DND-41 (cell line): ENCODE measurements around the gene GPR132.

Source experiments
- ATAC-seq: fragments of 200-7000 bp; cut with Tn5 transposase; 3 replicates; pipeline ENCODE4 v1.9.1; 2021; ENCODE audit warnings: low read depth; ENCODE audit not compliant: insufficient read depth
- DNase-seq: peaks from one replicate; pipeline ENCODE4 v3.0.0-alpha.2; 2020
- H2AFZ ChIP-seq: 2 replicates; pipeline ENCODE4 v1.6.0; 2012; ENCODE audit warnings: low read depth, low read length
- H3K27ac ChIP-seq: 2 replicates; pipeline ENCODE4 v1.5.1; 2012; ENCODE audit warnings: low read length, inconsistent platforms
- H3K27me3 ChIP-seq: fragments of 200-600 bp; sonication (generic); 2 replicates; pipeline ENCODE4 v1.6.0; 2012; ENCODE audit warnings: low read length, mild to moderate bottlenecking, inconsistent platforms; ENCODE audit not compliant: insufficient read depth, poor library complexity
- H3K36me3 ChIP-seq: 2 replicates; pipeline ENCODE4 v1.5.1; 2012; ENCODE audit warnings: low read length, inconsistent platforms; ENCODE audit not compliant: insufficient read depth
- H3K4me1 ChIP-seq: 2 replicates; pipeline ENCODE4 v1.5.1; 2012; ENCODE audit warnings: mild to moderate bottlenecking, low read length; ENCODE audit not compliant: insufficient read depth
- H3K4me2 ChIP-seq: 2 replicates; pipeline ENCODE4 v1.6.0; 2012; ENCODE audit warnings: mild to moderate bottlenecking, moderate library complexity, low read length, inconsistent platforms; ENCODE audit not compliant: insufficient read depth
- H3K4me3 ChIP-seq, 2 experiments: fragments of 200-600 bp in 1 of 2; shearing (Covaris generic) in 1 of 2; 2 replicates each; pipeline ENCODE4 v1.5.1; 2012 to 2016; ENCODE audit warnings: inconsistent platforms in 2 of 2, low read length in 2 of 2, mild to moderate bottlenecking in 2 of 2, low read depth in 1 of 2, moderate library complexity in 1 of 2
- H3K79me2 ChIP-seq: 2 replicates; pipeline ENCODE4 v1.6.0; 2012; ENCODE audit warnings: low read length, inconsistent platforms; ENCODE audit not compliant: insufficient read depth
- H3K9ac ChIP-seq: 2 replicates; pipeline ENCODE4 v1.6.0; 2012; ENCODE audit warnings: low read depth, mild to moderate bottlenecking, inconsistent platforms, low read length, moderate library complexity
- H3K9me3 ChIP-seq: 2 replicates; pipeline ENCODE4 v1.5.1; 2012; ENCODE audit warnings: low read length, moderate library complexity, mild to moderate bottlenecking, inconsistent platforms; ENCODE audit not compliant: insufficient read depth, severe bottlenecking
- H4K20me1 ChIP-seq: 2 replicates; pipeline ENCODE4 v1.6.0; 2012; ENCODE audit warnings: low read length; ENCODE audit not compliant: insufficient read depth
- EZH2 ChIP-seq: IDR thresholded peaks from 3 replicates; pipeline ENCODE4 v1.6.1; 2012; ENCODE audit warnings: borderline replicate concordance, low read depth, mild to moderate bottlenecking, moderate library complexity, low read length, inconsistent platforms; ENCODE audit not compliant: severe bottlenecking
- TF ChIP-seq, protein P1 (sequence below): IDR thresholded peaks from 2 replicates; pipeline ENCODE4 v1.5.1; 2012; ENCODE audit warnings: borderline replicate concordance, low read length, moderate library complexity, mild to moderate bottlenecking; ENCODE audit not compliant: poor library complexity, severe bottlenecking; ENCODE audit errors: extremely low read depth

Gene GPR132

GRCh38 chr14:105093038-105093430 is 27.8 kb upstream of the GPR132 start:
- peak; percentile 78 for DNase-seq
- peak overlapping the region; percentile 98 for H3K4me2 ChIP-seq
- peak overlapping the region; percentile 60 for H3K27ac ChIP-seq
- no peaks in the 10 kb centered on the region for H3K36me3 ChIP-seq
- H3K9ac ChIP-seq: peak overlapping the region; percentile 80
- no peak for TF ChIP-seq EZH2
- TF ChIP-seq, protein P1, sequence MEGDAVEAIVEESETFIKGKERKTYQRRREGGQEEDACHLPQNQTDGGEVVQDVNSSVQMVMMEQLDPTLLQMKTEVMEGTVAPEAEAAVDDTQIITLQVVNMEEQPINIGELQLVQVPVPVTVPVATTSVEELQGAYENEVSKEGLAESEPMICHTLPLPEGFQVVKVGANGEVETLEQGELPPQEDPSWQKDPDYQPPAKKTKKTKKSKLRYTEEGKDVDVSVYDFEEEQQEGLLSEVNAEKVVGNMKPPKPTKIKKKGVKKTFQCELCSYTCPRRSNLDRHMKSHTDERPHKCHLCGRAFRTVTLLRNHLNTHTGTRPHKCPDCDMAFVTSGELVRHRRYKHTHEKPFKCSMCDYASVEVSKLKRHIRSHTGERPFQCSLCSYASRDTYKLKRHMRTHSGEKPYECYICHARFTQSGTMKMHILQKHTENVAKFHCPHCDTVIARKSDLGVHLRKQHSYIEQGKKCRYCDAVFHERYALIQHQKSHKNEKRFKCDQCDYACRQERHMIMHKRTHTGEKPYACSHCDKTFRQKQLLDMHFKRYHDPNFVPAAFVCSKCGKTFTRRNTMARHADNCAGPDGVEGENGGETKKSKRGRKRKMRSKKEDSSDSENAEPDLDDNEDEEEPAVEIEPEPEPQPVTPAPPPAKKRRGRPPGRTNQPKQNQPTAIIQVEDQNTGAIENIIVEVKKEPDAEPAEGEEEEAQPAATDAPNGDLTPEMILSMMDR: no peak
- peaks cover 26% of the 10 kb centered on the region for H3K4me1 ChIP-seq
- ATAC-seq: peak; percentile 57
- H3K27me3 ChIP-seq: no peaks in the 10 kb centered on the region
- no peaks in the 10 kb centered on the region for H3K79me2 ChIP-seq
- no peaks in the 10 kb centered on the region for H3K9me3 ChIP-seq
- H3K4me3 ChIP-seq: peak overlapping the region in 1 of 2 experiments; percentile 77; a peak in 3 of 4 replicates
- peaks cover 4% of the 10 kb centered on the region; the same call in 1 of the 2 replicates for H4K20me1 ChIP-seq
- peak overlapping the region; percentile 89 for H2AFZ ChIP-seq

- Histone ChIP-seq H3K9me3 (no peaks in the 10 kb centered on the region), H3K27ac (peak overlapping the region; percentile 60), H3K27me3 (no peaks in the 10 kb centered on the region), H3K4me3 (peak overlapping the region in 1 of 2 experiments; percentile 77; a peak in 3 of 4 replicates), H3K79me2 (no peaks in the 10 kb centered on the region), H3K36me3 (no peaks in the 10 kb centered on the region), H4K20me1 (peaks cover 4% of the 10 kb centered on the region), H3K4me1 (peaks cover 26% of the 10 kb centered on the region), H3K9ac (peak overlapping the region; percentile 80), H3K4me2 (peak overlapping the region; percentile 98), H2AFZ (peak overlapping the region; percentile 89)
- no peak for TF ChIP-seq EZH2
- TF ChIP-seq, protein P1: no peak
- DNase-seq (no peak), ATAC-seq (no peak)
Measured at GRCh38 chr14:105092171-105093037, 27.2 kb upstream of the GPR132 start.

GRCh38 chr14:105091517-105092170 is 26.4 kb upstream of the GPR132 start:
- Histone ChIP-seq H3K79me2 (no peaks in the 10 kb centered on the region), H2AFZ (no peak overlapping the region), H3K4me2 (no peak overlapping the region), H3K4me1 (peaks cover 26% of the 10 kb centered on the region), H3K9me3 (no peaks in the 10 kb centered on the region), H3K4me3 (no peak overlapping the region), H3K27me3 (no peaks in the 10 kb centered on the region), H3K9ac (no peak overlapping the region), H4K20me1 (peaks cover 4% of the 10 kb centered on the region), H3K36me3 (no peaks in the 10 kb centered on the region), H3K27ac (no peak overlapping the region)
- ATAC-seq: no peak
- no peak for TF ChIP-seq EZH2
- TF ChIP-seq, protein P1: no peak
- DNase-seq: no peak
